Karpas-422 (cell line): Measurements from ENCODE around the gene SNRPA1. TPM values are rescaled to one million over a fixed set of nuclear protein-coding genes. Genes with fewer than 3 reads are reported as not detected.

ENCODE experiments used
- DNase-seq: peaks from one replicate; pipeline ENCODE4 v3.0.0-alpha.2; 2015
- H2AFZ ChIP-seq: fragments of 200-600 bp; sonication (generic); 2 replicates; pipeline ENCODE4 v1.6.1; 2014; ENCODE audit warnings: antibody characterized with exemption, low read length, mixed read lengths
- H3K27ac ChIP-seq: fragments of 200-600 bp; sonication (generic); 2 replicates; pipeline ENCODE4 v1.5.1; 2014; ENCODE audit warnings: mild to moderate bottlenecking, low read length, moderate library complexity
- H3K27me3 ChIP-seq: fragments of 200-600 bp; sonication (generic); 2 replicates; pipeline ENCODE4 v1.6.1; 2014; ENCODE audit warnings: low read length, mixed read lengths
- H3K36me3 ChIP-seq: fragments of 200-600 bp; sonication (generic); 2 replicates; pipeline ENCODE4 v1.6.1; 2014; ENCODE audit warnings: low read length, mixed read lengths; ENCODE audit not compliant: insufficient read depth
- H3K4me1 ChIP-seq: fragments of 200-600 bp; sonication (generic); 2 replicates; pipeline ENCODE4 v1.6.1; 2014; ENCODE audit warnings: mild to moderate bottlenecking, low read length, mixed read lengths
- H3K4me2 ChIP-seq: fragments of 200-600 bp; sonication (generic); 2 replicates; pipeline ENCODE4 v1.6.1; 2014; ENCODE audit warnings: low read length, low read depth, mild to moderate bottlenecking; ENCODE audit not compliant: poor library complexity, severe bottlenecking
- H3K4me3 ChIP-seq: fragments of 200-600 bp; sonication (generic); 2 replicates; pipeline ENCODE4 v1.5.1; 2014; ENCODE audit warnings: mild to moderate bottlenecking, antibody characterized with exemption, low read length, mixed read lengths
- H3K79me2 ChIP-seq: fragments of 200-600 bp; sonication (generic); 2 replicates; pipeline ENCODE4 v1.6.1; 2014; ENCODE audit warnings: mild to moderate bottlenecking, low read length, mixed read lengths
- H3K9ac ChIP-seq: fragments of 200-600 bp; sonication (generic); 2 replicates; pipeline ENCODE4 v1.6.0; 2014; ENCODE audit warnings: low read length
- H3K9me2 ChIP-seq: fragments of 200-600 bp; sonication (generic), shearing (Covaris generic); replicated peaks from 2 replicates; pipeline ENCODE4 v1.6.0; 2014; ENCODE audit warnings: mild to moderate bottlenecking, low read length, moderate library complexity; ENCODE audit not compliant: insufficient read depth
- H3K9me3 ChIP-seq: fragments of 300-700, 200-600 bp; sonication (generic); 2 replicates; pipeline ENCODE4 v1.6.1; 2014; ENCODE audit warnings: low read length, mixed read lengths
- H4K20me1 ChIP-seq: fragments of 200-600 bp; sonication (generic); 2 replicates; pipeline ENCODE4 v1.6.1; 2014; ENCODE audit warnings: mild to moderate bottlenecking, antibody characterized with exemption, low read length, low read depth; ENCODE audit not compliant: insufficient read depth
- total RNA-seq: library from RNA; depleted of rRNA; stranded (reverse); fragments of >200 nt; shearing (Covaris generic); gene quantifications from 2 replicates; pipeline ENCODE4 v1.2.3, GENCODE V29; 2014; ENCODE audit warnings: low replicate concordance

Gene SNRPA1
- total RNA-seq, 1 experiment from 2014 or later, result 52.3 TPM

- no peak overlapping the region for H2AFZ ChIP-seq
- H3K9ac ChIP-seq, result no peak overlapping the region
- H3K4me2 ChIP-seq, result no peak overlapping the region
- no peaks in the 10 kb centered on the region for H3K9me2 ChIP-seq
- DNase-seq, result no peak
- H3K27ac ChIP-seq, result no peak overlapping the region
- no peaks in the 10 kb centered on the region for H3K9me3 ChIP-seq
- no peak overlapping the region for H3K4me3 ChIP-seq
- no peaks in the 10 kb centered on the region for H3K4me1 ChIP-seq
- H4K20me1 ChIP-seq, result no peaks in the 10 kb centered on the region
- H3K36me3 ChIP-seq, result no peaks in the 10 kb centered on the region
- no peaks in the 10 kb centered on the region for H3K27me3 ChIP-seq
- no peaks in the 10 kb centered on the region for H3K79me2 ChIP-seq
Measured at GRCh38 chr15:101308604-101309435, 13.8 kb upstream of the SNRPA1 start.

GRCh38 chr15:101307897-101308603 lies 13.0 kb upstream of the SNRPA1 start:
- no peaks in the 10 kb centered on the region for H3K9me3 ChIP-seq
- H3K9ac ChIP-seq, result no peak overlapping the region
- no peak overlapping the region for H2AFZ ChIP-seq
- no peaks in the 10 kb centered on the region for H3K4me1 ChIP-seq
- no peak overlapping the region for H3K4me3 ChIP-seq
- no peaks in the 10 kb centered on the region for H3K27me3 ChIP-seq
- no peak overlapping the region for H3K27ac ChIP-seq
- no peaks in the 10 kb centered on the region for H3K9me2 ChIP-seq
- H3K36me3 ChIP-seq, result no peaks in the 10 kb centered on the region
- no peak overlapping the region for H3K4me2 ChIP-seq
- no peaks in the 10 kb centered on the region for H3K79me2 ChIP-seq
- DNase-seq, result no peak
- H4K20me1 ChIP-seq, result no peaks in the 10 kb centered on the region

GRCh38 chr15:101307048-101307896 lies 12.2 kb upstream of the SNRPA1 start:
- Histone ChIP-seq H3K4me1 (no peaks in the 10 kb centered on the region), H3K27ac (no peak overlapping the region), H3K36me3 (no peaks in the 10 kb centered on the region), H3K9ac (no peak overlapping the region), H3K4me2 (no peak overlapping the region), H4K20me1 (no peaks in the 10 kb centered on the region), H3K9me3 (no peaks in the 10 kb centered on the region), H3K4me3 (no peak overlapping the region), H3K9me2 (no peaks in the 10 kb centered on the region), H2AFZ (no peak overlapping the region), H3K79me2 (no peaks in the 10 kb centered on the region), H3K27me3 (no peaks in the 10 kb centered on the region)
- no peak for DNase-seq

GRCh38 chr15:101306341-101307047 lies 11.4 kb upstream of the SNRPA1 start:
- Histone ChIP-seq H3K27ac (no peak overlapping the region), H3K27me3 (no peaks in the 10 kb centered on the region), H3K79me2 (no peaks in the 10 kb centered on the region), H3K4me3 (no peak overlapping the region), H3K9ac (no peak overlapping the region), H3K4me1 (no peaks in the 10 kb centered on the region), H2AFZ (no peak overlapping the region), H3K36me3 (no peaks in the 10 kb centered on the region), H3K4me2 (no peak overlapping the region), H4K20me1 (no peaks in the 10 kb centered on the region), H3K9me2 (no peaks in the 10 kb centered on the region), H3K9me3 (no peaks in the 10 kb centered on the region)
- no peak for DNase-seq

GRCh38 chr15:101305820-101306255 lies 10.8 kb upstream of the SNRPA1 start:
- Histone ChIP-seq H4K20me1 (no peaks in the 10 kb centered on the region), H3K27ac (no peak overlapping the region), H3K9me3 (no peaks in the 10 kb centered on the region), H3K4me1 (no peaks in the 10 kb centered on the region), H3K27me3 (no peaks in the 10 kb centered on the region), H2AFZ (no peak overlapping the region), H3K9me2 (no peaks in the 10 kb centered on the region), H3K79me2 (no peaks in the 10 kb centered on the region), H3K4me3 (no peak overlapping the region), H3K4me2 (no peak overlapping the region), H3K36me3 (no peaks in the 10 kb centered on the region), H3K9ac (no peak overlapping the region)
- no peak for DNase-seq

GRCh38 chr15:101303408-101303807 lies 8.4 kb upstream of the SNRPA1 start:
- Histone ChIP-seq H3K79me2 (no peaks in the 10 kb centered on the region), H3K4me3 (no peak overlapping the region), H3K27ac (no peak overlapping the region), H2AFZ (no peak overlapping the region), H3K9me2 (no peaks in the 10 kb centered on the region), H3K9me3 (no peaks in the 10 kb centered on the region), H3K4me1 (no peaks in the 10 kb centered on the region), H4K20me1 (no peaks in the 10 kb centered on the region), H3K36me3 (no peaks in the 10 kb centered on the region), H3K9ac (no peak overlapping the region), H3K27me3 (no peaks in the 10 kb centered on the region), H3K4me2 (no peak overlapping the region)
- DNase-seq, result no peak

- no peaks in the 10 kb centered on the region for H3K9me3 ChIP-seq
- peak overlapping the region; percentile 89 for H3K4me2 ChIP-seq
- H3K9me2 ChIP-seq, result 0 out of 2 replicates have a peak, but pooled peaks cover 3% of the 10 kb centered on the region
- DNase-seq, result no peak
- H3K27me3 ChIP-seq, result no peaks in the 10 kb centered on the region
- H2AFZ ChIP-seq, result no peak overlapping the region
- peaks cover 28% of the 10 kb centered on the region for H3K4me1 ChIP-seq
- no peak overlapping the region for H3K9ac ChIP-seq
- peaks cover 22% of the 10 kb centered on the region for H4K20me1 ChIP-seq
- peaks cover 8% of the 10 kb centered on the region; the same call in 1 of the 2 replicates for H3K36me3 ChIP-seq
- H3K79me2 ChIP-seq, result peaks cover 33% of the 10 kb centered on the region
- no peak overlapping the region for H3K4me3 ChIP-seq
- no peak overlapping the region for H3K27ac ChIP-seq
Measured at GRCh38 chr15:101296418-101297405, 1.7 kb upstream of the SNRPA1 start.
